ENCODE results near the gene MED25. TPM values are rescaled to one million over a fixed set of nuclear protein-coding genes. Genes with fewer than 3 reads are reported as not detected.

MED25 gene
- total and polyA plus RNA-seq, 5 experiments from 2014 or later: 7.5 to 43.2 (median 19.2) TPM

DNA sequence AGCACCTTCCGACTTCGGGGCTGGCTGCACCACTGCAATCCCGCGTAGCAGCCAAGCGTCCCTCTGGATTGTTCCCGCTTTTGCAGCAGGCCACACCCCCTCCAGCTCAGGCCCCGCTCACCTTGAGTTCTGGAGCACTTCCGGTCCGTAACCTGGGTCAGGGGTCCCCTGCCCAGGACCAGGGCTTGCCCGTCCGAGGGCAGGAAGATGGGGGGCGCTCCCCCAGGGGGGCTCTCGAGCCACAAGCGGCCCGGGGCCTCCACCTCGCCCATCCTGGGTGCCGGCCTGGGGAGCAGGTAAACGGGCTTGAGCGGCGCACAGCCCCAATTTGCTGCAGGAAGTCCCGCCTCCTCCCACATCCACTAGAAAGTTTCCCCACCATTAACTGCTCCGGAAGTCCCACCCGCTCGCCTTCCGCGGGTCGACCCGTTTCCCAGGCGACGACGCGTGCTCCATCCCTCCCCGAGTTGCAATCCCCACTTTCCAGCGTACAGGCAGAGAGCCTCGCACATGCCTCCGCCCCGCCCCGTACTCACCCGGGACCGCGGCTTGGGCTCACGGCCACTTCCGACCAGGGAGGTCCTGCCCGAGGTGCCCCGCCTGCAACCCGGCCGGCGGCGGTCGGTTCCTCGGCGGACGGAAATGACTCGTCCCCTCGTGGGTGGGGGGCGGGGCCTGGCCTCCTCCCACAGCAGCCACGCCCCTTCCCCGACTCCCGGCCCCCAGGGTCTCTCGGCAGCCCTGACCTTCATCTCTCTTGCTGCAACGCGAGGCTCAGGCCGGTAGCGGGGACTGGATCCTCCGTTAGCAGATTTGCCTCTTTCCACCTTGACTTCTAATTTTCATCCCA, 49.1 kb downstream of the MED25 start, which contains the start of gene PNKP:
TSS of gene PNKP (minus strand) at position 644 of the 850 bp plus-strand sequence. CDS start at position 272, 372 bp downstream.
- H3K36me3 Mint-ChIP-seq: peaks cover 0 to 23% (median 0%) of the 10 kb centered on the region in 3 donors
- H3K27ac Mint-ChIP-seq: peak within 1 kb of the TSS in 4 of 10 donors; percentile 95 to 99 (median 98)
- POLR2A ChIA-PET: interaction anchor here (0.6 to 7.6 kb wide), 11 partner anchors 9 to 274 kb away, joined by 3 to 137 read pairs (median 7); partner anchors contain the start of genes AKT1S1, AP2A1, MED25 and NUP62
- DNase-seq: peak; percentile 80 to 94 (median 83)
- H3K9me3 Mint-ChIP-seq: peaks cover 0 to 3% (median 0%) of the 10 kb centered on the region in 9 donors
- ATAC-seq: peak; percentile 51 to 65
- H3K27me3 Mint-ChIP-seq: no peaks in the 10 kb centered on the region
- H3K4me3 Mint-ChIP-seq: peak within 1 kb of the TSS in 1 of 10 donors; percentile 99
- H3K4me1 Mint-ChIP-seq: peaks cover 21 to 65% (median 59%) of the 10 kb centered on the region in 4 donors

DNA sequence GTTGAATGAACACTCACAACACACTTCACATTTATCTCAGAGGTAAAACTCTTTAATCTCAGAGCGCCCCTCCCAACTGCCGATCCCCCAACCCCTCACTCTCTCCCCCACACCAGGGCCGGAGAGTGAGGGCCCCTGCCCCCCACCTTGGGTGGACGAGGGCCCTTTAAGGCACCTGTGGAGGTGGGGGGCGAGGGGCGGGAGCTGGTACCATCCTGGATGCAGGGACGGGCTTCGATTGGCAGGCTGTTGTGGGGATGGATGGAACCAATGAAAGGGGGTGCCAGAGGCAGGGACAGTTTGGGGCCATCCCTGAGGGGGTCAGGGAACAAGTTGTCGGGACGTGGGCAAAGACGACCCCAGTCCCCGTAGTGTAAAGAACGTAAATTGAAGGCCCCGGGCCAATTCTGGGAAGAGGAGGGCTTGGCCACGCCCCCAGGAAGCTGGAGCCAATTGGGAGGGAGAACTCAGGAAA, 51.0 kb downstream of the MED25 start:
- POLR2A ChIA-PET: interaction anchor here (0.6 to 7.6 kb wide), 19 partner anchors 8 to 1235 kb away, joined by 3 to 137 read pairs (median 5); partner anchors contain the start of genes ADM5, AKT1S1, AP2A1 and ATF5
- Mint-ChIP-seq H3K27ac (no peak overlapping the region), H3K27me3 (no peaks in the 10 kb centered on the region), H3K4me3 (no peak overlapping the region), H3K36me3 (peaks cover 0 to 11% (median 0%) of the 10 kb centered on the region in 3 donors), H3K4me1 (peaks cover 17 to 58% (median 53%) of the 10 kb centered on the region in 4 donors), H3K9me3 (peaks cover 0 to 3% (median 0%) of the 10 kb centered on the region in 9 donors)
- DNase-seq (peak in 1 of 10 donors; percentile 74), ATAC-seq (peak; percentile 9 to 10)

DNA sequence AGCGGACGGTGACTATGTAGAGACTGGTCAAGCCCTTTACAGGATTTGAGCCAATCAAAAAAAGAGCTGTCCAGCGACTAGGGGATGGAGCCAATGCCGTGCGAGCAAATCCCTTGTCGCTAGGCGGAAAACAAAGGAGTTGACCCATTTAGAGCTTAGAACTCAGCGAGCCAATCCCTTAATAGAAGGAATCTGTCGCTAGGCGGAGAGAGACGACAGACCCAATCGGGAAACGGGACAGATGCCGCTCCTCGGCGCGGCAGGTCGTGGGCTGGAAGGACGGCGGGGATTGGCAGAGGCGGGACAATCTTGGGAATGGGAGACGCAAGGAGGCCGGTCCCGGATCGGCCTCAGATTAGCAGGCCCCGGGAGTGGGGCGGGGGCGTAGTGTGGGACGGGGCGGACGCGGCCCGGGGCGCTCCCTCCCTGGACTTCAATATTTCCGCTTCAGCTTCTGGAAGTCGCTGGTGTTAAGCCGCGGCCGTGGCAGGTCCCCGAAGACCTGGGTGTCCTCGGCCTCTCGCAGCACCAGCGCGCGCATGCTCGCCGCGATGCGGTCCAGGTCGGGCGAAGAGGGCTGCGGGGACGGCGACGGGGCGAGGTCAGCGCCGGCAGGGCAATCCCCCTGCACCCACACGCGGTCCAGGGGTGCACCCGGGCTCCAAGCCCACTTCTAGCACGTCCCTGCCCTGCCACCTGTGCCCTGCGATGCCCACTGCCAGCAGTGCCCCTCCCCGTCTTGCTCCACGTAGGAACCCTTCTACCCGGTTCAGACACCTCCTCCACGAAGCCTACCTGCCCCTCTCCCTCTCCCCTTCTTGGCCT, 51.6 kb downstream of the MED25 start:
- Mint-ChIP-seq H3K9me3 (peaks cover 0 to 3% (median 0%) of the 10 kb centered on the region in 9 donors), H3K27me3 (no peaks in the 10 kb centered on the region), H3K4me3 (peak overlapping the region in 1 of 10 donors; percentile 85), H3K4me1 (peaks cover 14 to 53% (median 49%) of the 10 kb centered on the region in 4 donors), H3K27ac (peak overlapping the region in 6 of 10 donors; percentile 80 to 92 (median 90)), H3K36me3 (peaks cover 0 to 8% (median 0%) of the 10 kb centered on the region in 3 donors)
- POLR2A ChIA-PET: interaction anchor here (0.6 to 7.6 kb wide), 20 partner anchors 7 to 1235 kb away, joined by 3 to 137 read pairs (median 5); partner anchors contain the start of genes ADM5, AKT1S1, AP2A1 and ATF5
- ATAC-seq (peak; percentile 77), DNase-seq (peak; percentile 77 to 97 (median 89))

DNA sequence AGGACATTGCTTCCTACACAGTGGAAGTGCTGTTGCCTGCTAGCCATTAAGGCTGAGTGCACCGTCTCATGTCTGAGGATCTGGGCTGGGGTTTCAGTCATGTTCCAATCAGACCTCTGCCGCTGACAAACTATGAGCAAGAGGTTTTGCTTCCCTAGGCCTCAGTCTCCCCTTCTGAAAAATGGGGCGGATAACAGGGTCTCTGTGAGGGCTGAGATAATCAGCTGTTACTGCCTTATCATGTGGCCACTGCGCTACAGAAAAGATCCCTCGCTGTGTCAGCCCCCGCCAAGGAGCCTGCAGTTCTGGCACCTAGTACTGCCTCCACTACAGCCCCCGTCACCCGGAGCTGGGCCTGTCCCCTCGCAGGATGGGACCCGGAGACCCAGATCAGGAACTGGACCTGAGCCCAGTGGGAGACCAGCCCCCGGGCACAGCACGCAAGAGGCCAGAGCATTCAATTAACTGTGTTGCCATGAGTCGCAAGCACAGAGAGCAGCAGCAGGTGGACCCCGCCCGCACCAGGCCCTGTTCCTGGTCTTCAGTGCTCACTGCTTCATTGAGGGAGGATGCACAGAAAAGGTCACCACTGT, 52.3 kb downstream of the MED25 start:
- Mint-ChIP-seq H3K4me3 (peak overlapping the region in 2 of 10 donors; percentile 7 to 85), H3K27me3 (no peaks in the 10 kb centered on the region), H3K27ac (peak overlapping the region in 8 of 10 donors; percentile 8 to 92 (median 88)), H3K36me3 (peaks cover 0 to 7% (median 0%) of the 10 kb centered on the region in 3 donors), H3K9me3 (peaks cover 0 to 3% (median 0%) of the 10 kb centered on the region in 9 donors), H3K4me1 (peaks cover 15 to 52% (median 45%) of the 10 kb centered on the region in 4 donors)
- POLR2A ChIA-PET: interaction anchor here (0.6 to 4.4 kb wide), 7 partner anchors 6 to 230 kb away, joined by 3 to 62 read pairs (median 5); partner anchors contain the start of genes AKT1S1, ATF5, FUZ and NUP62
- DNase-seq (no peak), ATAC-seq (no peak)

DNA sequence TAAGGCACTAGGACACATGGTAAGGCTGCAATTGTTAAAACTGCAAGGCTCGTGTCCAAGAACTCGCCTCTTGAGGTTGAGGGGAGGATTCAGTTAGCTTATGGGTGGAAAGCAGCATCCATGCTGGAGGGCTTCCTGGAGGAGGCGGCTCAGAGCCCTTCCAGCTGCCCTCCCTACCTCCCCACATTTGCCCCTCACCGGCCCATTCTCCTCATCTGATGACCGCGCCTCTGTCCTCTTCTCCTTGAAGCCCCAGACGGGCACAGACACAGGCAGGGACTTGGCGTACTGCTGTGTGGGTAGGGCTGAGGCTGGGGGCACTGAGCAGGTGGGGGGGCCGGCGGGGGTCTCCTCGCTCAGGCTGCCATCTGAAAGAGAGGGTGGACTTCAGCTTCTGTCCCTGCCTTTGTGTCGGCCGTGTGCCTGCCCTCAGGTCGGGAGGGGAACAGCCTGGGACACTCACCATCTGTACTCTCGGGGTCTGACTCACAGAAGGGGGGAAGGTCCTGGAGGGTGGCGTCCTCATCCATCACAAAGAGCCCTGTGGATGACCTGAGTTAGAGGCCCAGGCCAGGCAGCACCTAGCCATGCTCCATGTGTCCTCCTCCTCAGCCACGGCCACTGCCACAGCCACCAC, 53.4 kb downstream of the MED25 start:
- peaks cover 0 to 4% (median 0%) of the 10 kb centered on the region in 3 donors for H3K36me3 Mint-ChIP-seq
- peaks cover 0 to 3% (median 0%) of the 10 kb centered on the region in 9 donors for H3K9me3 Mint-ChIP-seq
- no peaks in the 10 kb centered on the region for H3K27me3 Mint-ChIP-seq
- ATAC-seq: no peak
- H3K4me1 Mint-ChIP-seq: peaks cover 17 to 46% (median 38%) of the 10 kb centered on the region in 4 donors
- H3K27ac Mint-ChIP-seq: peak overlapping the region in 5 of 10 donors; percentile 5 to 91 (median 81)
- peak overlapping the region in 4 of 10 donors; percentile 37 to 72 (median 42) for H3K4me3 Mint-ChIP-seq
- no peak for DNase-seq
- POLR2A ChIA-PET: no interaction called here

DNA sequence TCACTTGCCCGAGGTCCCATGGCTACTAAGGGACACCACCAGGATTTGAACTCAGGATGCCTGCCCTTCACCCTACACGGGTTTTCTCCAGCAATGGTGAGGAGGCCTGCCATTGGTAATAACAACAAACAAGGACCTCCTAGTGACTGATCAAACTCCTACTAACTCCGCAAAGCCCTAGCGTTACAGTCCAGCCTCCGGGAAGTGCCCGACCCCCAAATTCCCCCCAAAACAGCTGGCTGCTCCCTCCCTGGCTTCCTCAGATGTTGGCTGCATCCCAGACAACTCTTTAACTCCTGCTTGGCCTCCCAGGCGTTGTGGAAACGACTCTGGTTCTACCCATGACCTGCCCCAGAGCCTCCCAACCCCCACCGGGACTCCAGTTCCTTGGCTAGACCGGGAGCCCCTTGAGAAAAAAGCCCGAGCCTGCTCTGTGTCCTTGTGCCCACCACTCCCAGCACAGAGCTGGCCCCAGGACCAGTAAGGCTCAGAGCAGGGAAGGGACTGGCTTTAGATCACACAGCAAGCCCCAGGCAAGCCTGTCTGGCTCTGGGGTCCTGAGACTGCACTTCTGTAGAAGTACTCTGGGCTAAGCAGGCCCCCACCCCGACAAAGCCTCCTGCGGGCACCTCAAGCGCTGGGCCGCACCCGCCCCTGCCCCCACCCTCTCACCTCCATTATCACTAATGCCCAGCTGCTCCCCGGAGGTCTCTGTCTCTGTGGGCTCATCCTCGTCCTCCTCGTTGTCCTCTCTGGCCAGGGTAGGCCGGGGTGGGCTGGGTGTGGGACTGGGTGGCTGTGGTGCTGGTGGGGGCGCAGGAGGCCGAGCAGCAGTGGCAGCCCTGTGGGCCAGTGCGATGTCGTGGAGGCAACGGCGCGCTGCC, 54.4 kb downstream of the MED25 start:
- Mint-ChIP-seq H3K27me3 (no peaks in the 10 kb centered on the region), H3K9me3 (peaks cover 0 to 3% (median 0%) of the 10 kb centered on the region in 9 donors), H3K4me3 (peak overlapping the region in 4 of 10 donors; percentile 18 to 67 (median 42)), H3K27ac (peak overlapping the region in 5 of 10 donors; percentile 31 to 87 (median 57)), H3K4me1 (peaks cover 12 to 39% (median 30%) of the 10 kb centered on the region in 4 donors), H3K36me3 (peaks cover 0 to 4% (median 0%) of the 10 kb centered on the region in 3 donors)
- ATAC-seq (no peak), DNase-seq (no peak)
- POLR2A ChIA-PET: no interaction called here

DNA sequence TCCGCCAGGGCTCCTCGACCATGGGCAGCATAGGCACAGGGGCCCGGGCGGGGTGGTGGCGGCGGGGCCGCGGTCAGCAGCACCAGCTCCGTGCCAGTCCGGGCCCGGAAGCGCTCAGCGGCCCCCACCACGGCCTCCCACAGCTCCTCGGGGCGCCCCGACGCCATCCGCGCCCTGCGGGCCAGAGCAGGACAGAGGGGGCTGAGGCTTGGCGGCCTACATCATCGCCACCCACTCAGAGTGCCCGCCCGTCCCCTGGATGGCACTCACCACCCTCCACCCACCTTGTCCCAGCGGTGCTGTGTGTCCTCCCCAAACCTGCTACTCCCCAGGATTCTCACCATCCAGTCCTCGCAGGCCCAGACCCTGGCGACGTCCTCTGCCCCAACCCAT, 55.0 kb downstream of the MED25 start:
- peaks cover 12 to 36% (median 27%) of the 10 kb centered on the region in 4 donors for H3K4me1 Mint-ChIP-seq
- no peak for DNase-seq
- H3K9me3 Mint-ChIP-seq: peaks cover 0 to 2% (median 0%) of the 10 kb centered on the region in 9 donors
- H3K4me3 Mint-ChIP-seq: no peak overlapping the region
- no peak overlapping the region for H3K27ac Mint-ChIP-seq
- no peak for ATAC-seq
- POLR2A ChIA-PET: no interaction called here
- H3K36me3 Mint-ChIP-seq: peaks cover 0 to 6% (median 0%) of the 10 kb centered on the region in 3 donors
- no peaks in the 10 kb centered on the region for H3K27me3 Mint-ChIP-seq

DNA sequence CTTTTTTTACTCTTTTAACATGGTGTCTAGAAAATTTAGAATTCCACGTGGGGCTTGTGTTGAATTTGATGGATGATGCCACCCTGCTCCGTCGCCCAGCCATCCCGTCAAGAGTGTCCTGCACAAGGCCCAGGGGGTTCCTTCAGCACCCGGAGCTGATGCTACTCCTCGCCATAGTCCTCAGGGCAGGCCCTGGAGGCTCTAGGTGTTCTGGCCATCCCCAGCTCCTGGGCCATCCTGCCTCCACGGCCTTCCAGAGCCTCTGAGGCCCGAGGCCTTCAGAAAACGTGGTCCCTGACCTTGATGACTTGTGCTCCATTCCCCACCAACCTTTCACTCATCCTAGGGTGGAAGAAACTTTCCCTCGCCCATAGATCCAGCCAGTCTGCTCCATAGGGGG, 55.7 kb downstream of the MED25 start:
- DNase-seq: no peak
- Mint-ChIP-seq H3K9me3 (no peaks in the 10 kb centered on the region), H3K4me1 (peaks cover 15 to 36% (median 29%) of the 10 kb centered on the region in 4 donors), H3K36me3 (peaks cover 0 to 7% (median 0%) of the 10 kb centered on the region in 3 donors), H3K4me3 (peak overlapping the region in 3 of 10 donors; percentile 33 to 87 (median 36)), H3K27ac (peak overlapping the region in 2 of 10 donors; percentile 17 to 64), H3K27me3 (no peaks in the 10 kb centered on the region)
- ATAC-seq: no peak
- POLR2A ChIA-PET: interaction anchor here (0.5 to 5.2 kb wide), 4 partner anchors 9 to 1549 kb away, joined by 3 to 53 read pairs (median 4); partner anchors contain the start of gene PTOV1

DNA sequence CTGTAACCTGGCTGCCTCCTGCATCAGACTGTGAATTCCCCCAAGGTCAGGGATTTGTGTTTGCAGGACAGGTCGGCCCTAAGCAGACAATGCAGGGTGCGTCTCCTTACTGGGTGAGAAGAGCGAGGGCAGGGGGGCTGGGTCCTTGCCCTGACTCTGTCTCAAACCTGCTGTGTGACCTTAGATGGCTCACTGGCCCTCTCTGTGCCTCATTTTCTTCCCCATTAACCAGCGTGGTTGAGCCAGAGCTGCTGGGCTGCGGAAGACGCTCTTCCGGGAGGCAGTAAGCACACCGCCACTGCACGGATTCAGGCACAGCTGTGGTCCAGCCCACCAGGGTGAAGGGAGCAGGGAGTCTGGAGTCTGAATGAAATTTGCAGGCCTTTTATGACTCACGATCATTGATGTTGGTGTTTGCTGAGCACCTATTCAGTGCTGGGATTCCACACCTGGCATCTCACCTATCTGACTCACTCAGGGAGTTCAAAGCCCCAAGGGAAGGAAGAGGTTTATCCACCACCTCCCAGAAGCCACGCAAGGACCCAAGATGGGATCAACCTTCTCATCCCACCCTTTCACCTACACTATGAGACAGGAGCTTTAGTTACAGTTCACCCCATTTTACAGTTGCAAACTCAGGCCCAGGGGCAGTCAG, 56.5 kb downstream of the MED25 start:
- no peaks in the 10 kb centered on the region for H3K27me3 Mint-ChIP-seq
- peak overlapping the region in 6 of 10 donors; percentile 28 to 87 (median 56) for H3K4me3 Mint-ChIP-seq
- POLR2A ChIA-PET: interaction anchor here (1.1 to 5.2 kb wide), 5 partner anchors 13 to 233 kb away, joined by 3 to 53 read pairs (median 4); partner anchors contain the start of genes PRMT1, PTOV1, RRAS and SCAF1

More for the DNA sequence above, 56.5 kb downstream of the MED25 start:
- Mint-ChIP-seq H3K4me1 (peaks cover 19 to 43% (median 34%) of the 10 kb centered on the region in 4 donors), H3K36me3 (peaks cover 0 to 11% (median 0%) of the 10 kb centered on the region in 3 donors), H3K9me3 (no peaks in the 10 kb centered on the region), H3K27ac (peak overlapping the region in 6 of 10 donors; percentile 63 to 88 (median 80))
- no peak for DNase-seq
- ATAC-seq: no peak

All from naive thymus-derived CD8-positive, alpha-beta T cell (primary cell).